ENCODE results near the gene FXYD6.
"Not testable (repeated sequence)": the region's sequence is repeated elsewhere in the genome, so short reads cannot be mapped to it uniquely, and the experiment has no call there.

Gene FXYD6, protein sequence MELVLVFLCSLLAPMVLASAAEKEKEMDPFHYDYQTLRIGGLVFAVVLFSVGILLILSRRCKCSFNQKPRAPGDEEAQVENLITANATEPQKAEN

DNA sequence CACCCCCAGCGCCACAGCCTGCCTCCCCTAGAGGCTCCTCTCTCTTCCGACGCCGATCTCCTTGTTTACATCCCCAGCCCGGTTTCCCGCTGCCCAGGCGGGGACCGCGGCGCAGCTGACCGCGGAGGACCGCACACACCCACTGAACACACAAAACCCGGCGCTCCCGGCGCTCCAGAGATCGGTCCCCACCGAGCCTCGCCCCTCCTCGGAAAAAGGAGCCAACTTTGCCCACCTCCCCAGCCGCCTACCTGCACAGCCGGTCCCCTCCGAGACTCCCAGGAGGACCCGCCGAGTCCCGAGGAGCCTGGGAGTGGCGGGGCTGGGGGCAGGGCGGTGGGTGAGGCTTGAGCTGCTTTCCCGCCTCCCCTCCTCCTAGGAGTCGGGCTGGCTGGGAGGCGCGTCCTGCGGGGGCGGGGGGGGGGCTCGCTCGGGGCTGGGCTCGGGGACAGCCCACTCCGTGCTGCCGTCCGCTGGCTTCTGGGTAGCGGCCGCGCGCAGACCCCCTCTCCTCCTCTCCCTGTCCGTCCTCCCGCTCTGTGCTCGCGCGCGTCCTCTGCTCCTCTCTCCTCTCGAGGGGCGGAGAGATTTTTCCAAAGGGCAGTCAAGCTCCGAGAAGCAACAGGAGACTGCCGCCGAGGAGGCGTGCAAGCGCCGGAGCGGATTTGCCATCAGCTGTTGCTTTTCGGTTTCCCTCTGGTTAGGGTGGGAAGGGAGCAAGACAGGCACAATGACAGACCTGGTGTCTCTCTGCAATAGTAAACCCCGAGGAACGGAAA is at the start of gene FXYD6:
Gene FXYD6 (minus strand): TSS at position 318 of the 779 bp plus-strand sequence. CDS start 33,882 bp downstream, outside the sequence.
- FAIRE-seq, result no peak

- FAIRE-seq, result not testable (repeated sequence)
Measured at GRCh38 chr11:117926166-117926565, 49.7 kb upstream of the FXYD6 start.

GRCh38 chr11:117925198-117925925 is 48.9 kb upstream of the FXYD6 start:
- no peak for FAIRE-seq

GRCh38 chr11:117924631-117925170 is 48.2 kb upstream of the FXYD6 start:
- no peak for FAIRE-seq

DNA sequence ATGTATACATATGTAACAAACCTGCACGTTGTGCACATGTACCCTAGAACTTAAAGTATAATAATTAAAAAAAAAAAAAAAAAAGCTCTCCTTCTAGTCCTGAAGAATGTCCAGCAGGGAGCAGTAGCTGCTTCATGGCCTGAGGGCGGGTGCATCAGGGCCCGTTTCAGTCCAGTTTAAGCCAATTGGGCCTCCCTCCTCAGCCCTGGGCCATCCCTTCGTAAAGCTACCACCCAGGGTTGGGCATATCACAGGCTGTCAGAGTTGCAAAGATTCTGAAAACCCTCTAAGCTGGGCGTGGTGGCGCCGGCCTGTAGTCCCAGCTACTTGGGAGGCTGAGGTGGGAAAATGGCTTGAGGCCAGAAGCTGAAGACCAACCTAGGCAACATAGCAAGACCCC is 47.3 kb upstream of the FXYD6 start:
- FAIRE-seq, result no peak

GRCh38 chr11:117923275-117923674 is 46.8 kb upstream of the FXYD6 start:
- no peak for FAIRE-seq

- no peak for FAIRE-seq
Measured at GRCh38 chr11:117921893-117922292, 45.4 kb upstream of the FXYD6 start.

DNA sequence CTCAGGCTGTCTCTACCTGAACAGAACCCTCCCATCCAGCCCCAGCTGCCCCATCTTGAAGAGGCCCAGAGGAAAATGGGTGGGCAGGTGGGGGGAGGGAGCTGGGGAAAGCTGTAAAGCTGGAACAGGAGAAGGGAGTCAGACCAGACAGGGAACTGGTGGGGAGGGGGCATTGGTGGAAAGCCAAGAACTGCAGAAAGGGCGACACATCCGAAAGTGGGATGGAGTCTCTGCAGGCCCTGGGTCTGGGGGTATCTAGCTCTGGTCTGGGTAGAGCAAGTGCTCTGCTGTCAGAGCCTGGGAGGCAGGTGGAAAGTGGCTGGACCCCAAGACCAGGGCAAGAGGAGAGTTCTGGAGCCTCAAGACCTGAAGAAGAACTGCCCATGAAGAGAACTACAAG is 45.0 kb upstream of the FXYD6 start:
- FAIRE-seq, result no peak

GRCh38 chr11:117919781-117920221 is 43.3 kb upstream of the FXYD6 start:
- FAIRE-seq, result no peak

GRCh38 chr11:117919341-117919740 is 42.9 kb upstream of the FXYD6 start:
- no peak for FAIRE-seq

GRCh38 chr11:117918366-117919255 is 42.2 kb upstream of the FXYD6 start:
- no peak for FAIRE-seq

- no peak for FAIRE-seq
Measured at GRCh38 chr11:117917591-117918151, 41.2 kb upstream of the FXYD6 start.

DNA sequence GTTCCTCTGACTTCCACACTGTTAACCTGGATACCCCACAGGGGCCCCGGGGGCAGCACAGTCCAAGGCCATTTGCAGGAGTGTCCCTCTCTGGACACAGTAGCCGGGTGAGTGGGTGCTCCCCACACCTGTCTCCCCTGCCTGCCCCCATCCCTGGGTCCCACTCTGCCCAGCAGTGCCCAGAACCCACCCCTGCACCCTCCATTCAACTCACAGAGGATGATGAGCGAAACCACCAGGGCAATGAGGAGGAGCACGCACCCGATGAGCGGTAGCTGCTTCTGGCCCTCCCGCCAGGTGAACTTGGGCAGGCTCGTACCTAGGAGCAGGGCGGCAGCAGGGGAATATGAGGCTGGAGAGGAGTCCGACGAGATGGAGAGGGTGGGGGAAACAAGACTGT is 40.5 kb upstream of the FXYD6 start:
- no peak for FAIRE-seq

- FAIRE-seq, result no peak
Measured at GRCh38 chr11:117915672-117916235, 39.3 kb upstream of the FXYD6 start.

GRCh38 chr11:117914991-117915618 is 38.6 kb upstream of the FXYD6 start:
- FAIRE-seq, result no peak

DNA sequence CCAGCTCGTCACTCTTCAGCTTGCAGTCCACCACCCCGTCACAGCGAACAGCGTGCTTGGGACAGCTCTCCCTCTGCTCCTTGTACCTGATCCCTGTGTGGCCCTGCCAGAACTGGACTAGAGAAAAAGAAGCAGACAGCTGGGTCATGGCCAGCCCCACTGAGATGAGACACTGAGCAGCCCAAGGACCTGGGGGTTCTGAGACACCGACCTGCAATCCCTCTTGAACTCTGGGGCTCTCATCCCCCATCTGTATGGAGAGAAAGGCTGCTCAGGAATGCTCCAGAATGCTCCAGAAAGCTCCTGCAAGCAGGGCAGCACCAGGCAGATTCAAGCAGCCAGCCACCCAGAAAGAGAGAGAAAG is 37.9 kb upstream of the FXYD6 start:
- FAIRE-seq, result no peak

DNA sequence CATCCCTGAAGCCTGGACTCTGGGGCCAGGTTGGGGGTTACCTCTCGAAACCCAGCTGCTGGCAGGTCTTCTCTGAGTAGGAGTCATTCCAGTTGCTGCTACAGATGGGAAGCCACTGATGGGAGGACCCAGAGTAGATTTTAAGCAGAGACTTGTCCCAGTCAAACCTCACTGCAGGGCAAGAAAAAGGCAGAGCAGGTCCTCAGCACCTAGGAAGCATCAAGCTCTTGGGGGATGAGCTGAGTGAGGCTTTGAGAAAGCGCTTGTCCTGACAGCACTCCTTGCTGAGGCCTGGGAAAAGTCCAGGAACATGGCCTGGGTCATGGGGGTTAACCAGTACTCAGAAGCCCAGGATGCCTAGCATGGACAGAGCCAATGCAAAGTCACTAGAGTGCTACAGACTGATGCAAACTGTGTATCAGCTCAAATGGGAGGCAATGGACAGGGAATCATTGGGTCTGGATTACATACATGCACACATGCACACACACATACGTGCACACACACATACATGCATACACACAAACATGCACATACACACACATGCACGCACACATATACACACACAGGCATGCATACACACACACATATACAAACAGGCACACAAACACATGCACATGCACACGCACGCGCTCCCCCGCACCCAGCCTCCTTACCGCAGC is 37.4 kb upstream of the FXYD6 start:
- no peak for FAIRE-seq

DNA sequence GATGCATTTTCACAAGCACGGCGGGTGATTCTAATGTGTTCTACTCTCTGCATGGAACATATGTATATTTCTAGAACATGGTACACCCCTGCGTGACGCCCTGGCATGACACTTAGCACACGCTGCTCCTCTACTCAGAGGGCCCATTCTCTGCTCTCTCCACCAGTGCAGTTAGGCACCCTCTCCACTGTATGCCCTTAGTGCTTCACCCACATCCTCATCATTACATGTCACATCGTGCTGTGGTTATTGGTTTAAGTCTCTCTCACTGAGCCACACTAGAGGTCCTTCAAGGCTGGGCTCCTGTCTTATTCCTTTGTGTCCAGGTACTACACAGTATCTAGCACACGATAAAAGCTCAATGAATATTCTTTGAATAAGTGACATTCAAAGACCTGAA is 36.0 kb upstream of the FXYD6 start:
- FAIRE-seq, result no peak

DNA sequence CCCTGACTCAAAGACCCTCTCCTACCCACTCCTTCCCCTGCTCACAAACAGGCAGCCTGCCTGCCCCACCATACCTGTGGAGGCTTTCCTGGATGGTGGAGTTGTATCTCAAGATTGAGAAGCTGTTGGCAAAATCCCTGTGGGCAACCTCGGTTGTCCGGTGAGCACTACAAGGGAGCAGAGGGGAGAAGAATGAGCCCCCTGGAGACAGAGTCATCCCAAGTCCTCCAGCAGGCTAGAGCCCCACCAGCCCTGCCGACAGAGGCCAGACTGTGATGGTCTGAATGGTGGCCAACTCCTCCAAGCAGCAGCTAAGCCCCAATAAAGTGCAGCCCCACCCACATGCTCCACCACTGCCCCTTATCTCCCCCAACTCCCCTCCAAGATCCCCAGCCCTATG is 35.2 kb upstream of the FXYD6 start:
- no peak for FAIRE-seq

DNA sequence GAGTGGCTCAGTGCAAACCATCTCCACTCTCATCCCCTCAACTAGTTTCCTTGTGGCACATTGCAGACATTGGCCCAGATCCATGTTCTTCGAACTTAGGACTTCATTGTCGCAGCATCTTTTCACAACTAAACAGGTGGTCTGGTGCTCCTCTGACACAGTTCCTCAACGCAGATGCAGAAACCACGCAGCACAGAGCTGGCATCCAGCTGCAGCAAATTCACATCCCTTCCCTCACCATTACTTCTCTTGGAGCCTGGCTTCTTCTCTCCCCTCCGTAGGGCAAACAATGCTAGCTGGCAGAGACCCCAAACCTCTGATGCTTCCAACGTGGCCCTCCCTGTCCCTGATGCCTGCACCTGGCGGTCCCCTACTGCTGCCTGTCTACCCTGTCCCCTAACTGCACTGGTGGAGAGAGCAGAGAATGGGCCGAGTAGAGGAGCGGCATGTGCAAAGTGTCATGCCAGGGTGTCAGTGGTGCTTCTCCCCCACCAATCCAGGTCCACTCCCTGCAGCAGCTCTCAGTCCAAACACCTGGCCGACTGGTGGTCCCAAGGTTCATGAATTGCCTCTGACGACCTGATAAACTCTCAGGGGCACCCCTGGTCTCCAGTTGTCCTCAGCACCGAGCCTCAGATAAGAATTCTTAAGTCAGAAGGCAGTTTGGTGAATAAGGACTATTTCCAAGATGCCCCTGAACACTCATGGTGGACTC is 34.6 kb upstream of the FXYD6 start:
- no peak for FAIRE-seq

Data from A204.1 (cell line).